BE2C (cell line): ENCODE data around the gene RARB.

ENCODE experiments used
- DNase-seq: peaks from one replicate; pipeline ENCODE4 v3.0.0-alpha.2; 2020
- H3K27me3 ChIP-seq: fragments of 250-450 bp; sonication (Bioruptor Pico); 2 replicates; pipeline ENCODE4 v1.5.1; 2020; ENCODE audit warnings: mild to moderate bottlenecking
- H3K36me3 ChIP-seq: fragments of 250-450 bp; sonication (Bioruptor Pico); 2 replicates; pipeline ENCODE4 v1.5.1; 2020; ENCODE audit warnings: mild to moderate bottlenecking
- H3K4me1 ChIP-seq: fragments of 250-450 bp; sonication (Bioruptor Pico); 2 replicates; pipeline ENCODE4 v1.5.1; 2020
- H3K4me3 ChIP-seq: 2 replicates; pipeline ENCODE4 v1.5.1; 2011; ENCODE audit warnings: low read depth, low read length
- H3K9me3 ChIP-seq: fragments of 250-450 bp; sonication (Bioruptor Pico); 2 replicates; pipeline ENCODE4 v1.5.1; 2020
- CTCF ChIP-seq: IDR thresholded peaks from 2 replicates; pipeline ENCODE4 v1.5.1; 2012; ENCODE audit warnings: mild to moderate bottlenecking, low read depth, low read length

Gene RARB

DNA sequence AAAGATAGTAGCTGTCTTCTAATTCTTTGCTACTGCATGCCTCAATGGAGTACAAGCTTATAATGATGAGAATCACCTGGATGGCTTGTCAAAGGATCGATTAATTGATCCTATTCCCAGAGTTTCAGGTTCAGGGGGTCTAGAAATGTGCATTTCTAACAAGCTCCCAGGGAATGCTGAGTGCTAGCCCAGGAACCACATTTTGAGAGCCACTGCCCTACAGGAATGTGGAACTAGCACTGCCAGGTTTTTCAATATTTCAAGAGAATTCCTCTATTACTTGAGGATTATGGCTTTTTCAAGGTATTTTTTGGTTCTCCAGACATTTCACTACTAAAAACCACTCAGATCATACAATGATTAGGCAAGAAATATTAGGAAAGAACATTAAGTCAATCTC is 52.7 kb downstream of the RARB start:
- no peak for DNase-seq
- Histone ChIP-seq H3K4me1 (no peaks in the 10 kb centered on the region), H3K27me3 (no peaks in the 10 kb centered on the region), H3K4me3 (no peak overlapping the region), H3K9me3 (no peaks in the 10 kb centered on the region), H3K36me3 (no peaks in the 10 kb centered on the region)
- no peak for TF ChIP-seq CTCF

GRCh38 chr3:25481386-25481785 is 53.3 kb downstream of the RARB start:
- Histone ChIP-seq H3K4me3 (no peak overlapping the region), H3K36me3 (no peaks in the 10 kb centered on the region), H3K4me1 (no peaks in the 10 kb centered on the region), H3K27me3 (no peaks in the 10 kb centered on the region), H3K9me3 (no peaks in the 10 kb centered on the region)
- DNase-seq: no peak
- no peak for TF ChIP-seq CTCF

GRCh38 chr3:25483456-25483855 is 55.4 kb downstream of the RARB start:
- Histone ChIP-seq H3K4me1 (no peaks in the 10 kb centered on the region), H3K27me3 (no peaks in the 10 kb centered on the region), H3K36me3 (no peaks in the 10 kb centered on the region), H3K9me3 (no peaks in the 10 kb centered on the region), H3K4me3 (no peak overlapping the region)
- DNase-seq: no peak
- TF ChIP-seq CTCF: no peak

GRCh38 chr3:25485673-25486072 is 57.6 kb downstream of the RARB start:
- H3K4me3 ChIP-seq: no peak overlapping the region
- no peaks in the 10 kb centered on the region for H3K36me3 ChIP-seq
- H3K27me3 ChIP-seq: no peaks in the 10 kb centered on the region
- TF ChIP-seq CTCF: no peak
- DNase-seq: no peak
- no peaks in the 10 kb centered on the region for H3K4me1 ChIP-seq
- no peaks in the 10 kb centered on the region for H3K9me3 ChIP-seq

- no peaks in the 10 kb centered on the region for H3K36me3 ChIP-seq
- H3K4me3 ChIP-seq: no peak overlapping the region
- DNase-seq: no peak
- H3K9me3 ChIP-seq: no peaks in the 10 kb centered on the region
- no peak for TF ChIP-seq CTCF
- no peaks in the 10 kb centered on the region for H3K4me1 ChIP-seq
- H3K27me3 ChIP-seq: no peaks in the 10 kb centered on the region
Observed at GRCh38 chr3:25486932-25487331, 58.9 kb downstream of the RARB start.

- no peak for DNase-seq
- H3K4me3 ChIP-seq: no peak overlapping the region
- no peaks in the 10 kb centered on the region for H3K9me3 ChIP-seq
- no peak for TF ChIP-seq CTCF
- H3K4me1 ChIP-seq: no peaks in the 10 kb centered on the region
- H3K36me3 ChIP-seq: no peaks in the 10 kb centered on the region
- H3K27me3 ChIP-seq: no peaks in the 10 kb centered on the region
Observed at GRCh38 chr3:25489858-25490593, 62.0 kb downstream of the RARB start.
